ENCODE data around the gene VSIG10L.
A peak's percentile ranks its signal among the peaks of the same experiment; 100 is the strongest.

VSIG10L gene

GRCh38 chr19:51365211-51365964 is 23.4 kb upstream of the VSIG10L start:
- TF ChIP-seq CTCF (IDR thresholded peaks at IDR 0.05; ENCODE audit: low read depth, low read length, missing control alignments) = no peak
- no peak for DNase-seq (ENCODE audit: low read depth)
- peak overlapping the region; percentile 73 for H3K4me3 ChIP-seq (ENCODE audit: low read depth, low read length)

DNA sequence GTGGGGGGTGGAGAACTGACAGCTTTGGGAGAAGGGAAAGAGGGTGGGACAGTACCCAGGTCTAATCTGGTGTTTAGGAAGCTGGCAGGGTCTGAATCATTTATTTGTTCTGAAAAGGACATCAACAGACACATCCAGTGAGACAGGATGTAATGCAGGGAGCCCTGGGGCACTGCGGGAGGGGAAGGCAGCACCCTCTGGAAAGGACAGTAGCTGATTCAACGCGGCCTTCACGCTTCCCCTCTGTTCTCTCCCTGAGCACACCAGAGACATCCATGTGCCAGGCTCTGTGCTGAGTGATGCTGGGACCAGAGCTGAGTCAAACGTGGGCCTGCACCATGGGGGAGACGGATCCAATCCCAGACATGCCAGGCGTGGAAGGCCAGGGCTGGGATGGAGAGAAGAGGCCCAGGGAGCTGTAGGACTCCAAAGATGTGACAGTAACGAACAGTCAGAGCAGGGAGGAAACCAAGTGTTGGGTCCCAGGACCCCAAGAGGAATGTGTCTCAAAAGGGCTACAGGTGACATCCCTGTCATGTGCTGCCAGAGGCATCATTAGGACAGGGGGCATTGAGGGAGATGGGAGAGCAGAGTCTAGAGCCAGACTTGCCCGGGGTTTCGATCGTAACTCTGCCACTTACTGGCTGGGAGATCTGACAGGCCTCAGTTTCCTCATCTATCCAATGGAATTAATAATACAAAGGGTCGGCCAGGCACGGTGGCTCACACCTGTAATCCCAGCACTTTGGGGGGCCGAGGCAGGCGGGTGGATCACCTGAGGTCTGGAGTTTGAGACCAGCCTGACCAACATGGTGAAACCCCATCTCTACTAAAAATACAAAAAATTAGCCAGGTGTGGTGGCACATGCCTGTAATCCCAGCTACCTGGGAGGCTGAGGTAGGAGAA is 22.5 kb upstream of the VSIG10L start:
- no peak for DNase-seq (ENCODE audit: low read depth)
- TF ChIP-seq CTCF (IDR thresholded peaks at IDR 0.05; ENCODE audit: low read depth, low read length, missing control alignments) = no peak
- no peak overlapping the region for H3K4me3 ChIP-seq (ENCODE audit: low read depth, low read length)

- no peak for TF ChIP-seq CTCF (IDR thresholded peaks at IDR 0.05; ENCODE audit: low read depth, low read length, missing control alignments)
- DNase-seq (ENCODE audit: low read depth) = no peak
- H3K4me3 ChIP-seq (ENCODE audit: low read depth, low read length) = no peak overlapping the region
Measured at GRCh38 chr19:51361239-51361638, 19.3 kb upstream of the VSIG10L start.

DNA sequence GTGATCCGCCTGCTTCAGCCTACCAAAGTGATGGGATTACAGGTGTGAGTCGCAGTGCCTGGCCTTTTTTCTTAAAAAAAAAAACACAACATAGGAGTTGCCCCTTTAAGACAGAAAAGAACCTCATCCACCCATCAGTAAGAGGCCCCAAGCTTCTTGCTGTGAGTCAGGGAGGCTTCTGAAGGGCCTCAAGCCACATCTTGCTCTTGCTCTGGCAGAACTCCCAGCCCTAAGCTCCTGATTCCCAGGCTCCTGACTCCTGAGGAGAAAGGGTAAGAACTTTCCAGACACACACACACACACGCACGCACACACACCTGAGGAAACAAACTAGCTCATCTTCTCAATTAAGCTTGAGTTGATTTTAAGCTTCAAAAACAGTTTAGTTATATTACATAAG is 17.4 kb upstream of the VSIG10L start:
- no peak for TF ChIP-seq CTCF (IDR thresholded peaks at IDR 0.05; ENCODE audit: low read depth, low read length, missing control alignments)
- DNase-seq (ENCODE audit: low read depth) = no peak
- H3K4me3 ChIP-seq (ENCODE audit: low read depth, low read length) = no peak overlapping the region

- no peak for DNase-seq (ENCODE audit: low read depth)
- TF ChIP-seq CTCF (IDR thresholded peaks at IDR 0.05; ENCODE audit: low read depth, low read length, missing control alignments) = no peak
Measured at GRCh38 chr19:51357952-51358351, 16.0 kb upstream of the VSIG10L start.

DNA sequence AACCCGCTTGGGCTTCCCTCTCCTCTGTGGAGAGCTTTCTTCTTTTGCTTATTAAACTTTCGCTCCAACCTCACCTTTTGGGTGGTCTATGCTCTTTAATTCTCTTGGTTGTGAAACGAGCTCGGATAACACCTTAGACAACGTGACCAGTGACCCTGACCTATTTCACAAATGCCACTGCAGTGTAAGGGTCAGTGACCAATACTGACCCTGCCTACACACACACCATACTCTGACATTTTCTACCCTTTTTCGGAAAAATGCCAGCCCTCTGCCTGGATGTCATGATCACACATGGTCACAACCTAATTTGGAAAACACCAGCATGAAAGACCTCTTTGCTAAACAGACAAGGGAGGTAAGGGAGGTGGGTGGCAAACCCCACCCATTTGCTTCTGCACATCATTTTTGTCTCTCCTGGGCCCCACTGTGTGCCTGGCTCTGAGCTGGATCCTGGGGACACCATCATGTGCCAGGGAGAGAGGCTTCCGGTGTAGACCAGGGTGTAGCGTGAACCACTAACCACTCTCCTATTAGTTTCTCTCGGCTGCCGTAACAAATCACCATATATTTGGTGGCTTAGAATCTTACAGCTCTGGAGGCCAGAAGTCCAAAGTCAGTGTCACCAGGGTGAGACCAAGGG is 14.3 kb upstream of the VSIG10L start:
- DNase-seq (ENCODE audit: low read depth) = no peak
- H3K4me3 ChIP-seq (ENCODE audit: low read depth, low read length) = no peak overlapping the region
- no peak for TF ChIP-seq CTCF (IDR thresholded peaks at IDR 0.05; ENCODE audit: low read depth, low read length, missing control alignments)

More at GRCh38 chr19:51357952-51358351, 16.0 kb upstream of the VSIG10L start:
- H3K4me3 ChIP-seq (ENCODE audit: low read depth, low read length) = no peak overlapping the region
